ENCODE measurements around the gene SLC40A1.

SLC40A1 gene

DNA sequence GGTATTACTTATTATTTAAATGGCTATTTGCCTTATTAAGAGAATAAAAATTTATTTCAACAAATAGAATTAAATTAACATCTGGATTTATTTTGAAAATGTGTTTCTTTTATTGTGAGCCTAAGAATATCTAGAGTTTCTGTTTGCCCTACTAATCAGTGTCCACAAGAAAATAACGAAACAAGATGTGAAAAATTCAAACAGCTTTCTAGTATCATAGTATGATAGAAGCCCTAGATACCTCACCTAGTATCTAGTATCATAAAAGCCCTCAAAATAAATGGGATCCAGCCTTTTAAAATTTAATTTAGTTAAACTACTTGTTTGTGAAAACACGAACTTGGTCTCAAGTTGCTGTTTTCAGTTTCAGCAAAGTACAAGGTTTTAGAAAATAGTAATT lies 13.7 kb upstream of the SLC40A1 start:
- H3K4me3 ChIP-seq (ENCODE audit: low read depth, low read length), result no peak overlapping the region
- DNase-seq (ENCODE audit: low read depth), result no peak
- TF ChIP-seq MYC (IDR thresholded peaks at IDR 0.05; ENCODE audit: low read depth, low read length) (no peak), CTCF (IDR thresholded peaks at IDR 0.05; ENCODE audit: low read depth, low read length) (no peak), MAX (IDR thresholded peaks at IDR 0.05; ENCODE audit: low read depth, low read length) (no peak), POLR2A (IDR thresholded peaks at IDR 0.05; ENCODE audit: extremely low read depth, insufficient read length) (no peak)

- DNase-seq (ENCODE audit: low read depth), result no peak
- no peak for TF ChIP-seq POLR2A (IDR thresholded peaks at IDR 0.05; ENCODE audit: extremely low read depth, insufficient read length)
- TF ChIP-seq MYC (IDR thresholded peaks at IDR 0.05; ENCODE audit: low read depth, low read length), result no peak
- TF ChIP-seq MAX (IDR thresholded peaks at IDR 0.05; ENCODE audit: low read depth, low read length), result no peak
- no peak for TF ChIP-seq CTCF (IDR thresholded peaks at IDR 0.05; ENCODE audit: low read depth, low read length)
Measured at GRCh38 chr2:189593115-189593514, 12.5 kb upstream of the SLC40A1 start.

DNA sequence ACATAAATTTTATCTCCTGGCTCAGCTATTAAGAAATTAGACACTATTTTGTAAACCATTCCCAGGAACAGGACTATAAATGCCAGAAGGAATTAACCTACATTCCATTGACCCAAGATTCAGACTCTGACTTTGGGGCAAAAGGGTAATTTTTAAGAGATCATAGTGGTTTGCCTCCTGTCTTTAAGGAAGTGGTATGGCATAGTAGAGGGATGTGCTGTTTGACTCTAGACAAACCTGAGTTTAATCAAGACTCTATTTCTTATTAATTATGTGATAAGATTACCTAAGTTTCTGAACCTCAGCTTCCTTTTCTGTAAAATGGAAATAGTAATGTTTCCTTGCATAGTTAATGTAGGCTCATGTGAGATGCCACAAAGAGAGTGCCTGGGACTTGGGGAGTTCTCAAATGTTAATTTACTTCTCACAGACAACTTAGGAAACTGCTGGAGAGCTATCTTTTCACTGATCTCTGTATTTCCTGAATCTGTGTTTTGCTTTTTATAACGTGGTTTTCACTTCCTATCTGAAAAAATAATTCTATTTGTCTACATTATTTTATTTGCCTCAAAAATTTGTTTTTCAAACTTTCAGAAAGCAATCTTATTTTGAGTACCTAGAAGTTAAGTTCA lies 11.9 kb upstream of the SLC40A1 start:
- H3K4me3 ChIP-seq (ENCODE audit: low read depth, low read length), result no peak overlapping the region
- no peak for TF ChIP-seq CTCF (IDR thresholded peaks at IDR 0.05; ENCODE audit: low read depth, low read length)
- no peak for TF ChIP-seq MYC (IDR thresholded peaks at IDR 0.05; ENCODE audit: low read depth, low read length)
- no peak for TF ChIP-seq POLR2A (IDR thresholded peaks at IDR 0.05; ENCODE audit: extremely low read depth, insufficient read length)
- TF ChIP-seq MAX (IDR thresholded peaks at IDR 0.05; ENCODE audit: low read depth, low read length), result no peak
- DNase-seq (ENCODE audit: low read depth), result no peak

More at GRCh38 chr2:189593115-189593514, 12.5 kb upstream of the SLC40A1 start:
- no peak overlapping the region for H3K4me3 ChIP-seq (ENCODE audit: low read depth, low read length)

- H3K4me3 ChIP-seq (ENCODE audit: low read depth, low read length), result no peak overlapping the region
- TF ChIP-seq POLR2A (IDR thresholded peaks at IDR 0.05; ENCODE audit: extremely low read depth, insufficient read length), result no peak
- TF ChIP-seq MAX (IDR thresholded peaks at IDR 0.05; ENCODE audit: low read depth, low read length), result no peak
- TF ChIP-seq CTCF (IDR thresholded peaks at IDR 0.05; ENCODE audit: low read depth, low read length), result no peak
- TF ChIP-seq MYC (IDR thresholded peaks at IDR 0.05; ENCODE audit: low read depth, low read length), result no peak
- DNase-seq (ENCODE audit: low read depth), result peak; percentile 30
Measured at GRCh38 chr2:189587780-189588179, 7.2 kb upstream of the SLC40A1 start.

GRCh38 chr2:189585226-189585756 lies 4.7 kb upstream of the SLC40A1 start:
- no peak overlapping the region for H3K4me3 ChIP-seq (ENCODE audit: low read depth, low read length)

More at GRCh38 chr2:189585226-189585756, 4.7 kb upstream of the SLC40A1 start:
- TF ChIP-seq MAX (IDR thresholded peaks at IDR 0.05; ENCODE audit: low read depth, low read length), result no peak
- no peak for TF ChIP-seq CTCF (IDR thresholded peaks at IDR 0.05; ENCODE audit: low read depth, low read length)
- no peak for TF ChIP-seq MYC (IDR thresholded peaks at IDR 0.05; ENCODE audit: low read depth, low read length)
- DNase-seq (ENCODE audit: low read depth), result no peak

Measured in NB4 (cell line).